OCI-LY7 (cell line): Measurements from ENCODE around the gene SCAF1. TPM values are rescaled to one million over a fixed set of nuclear protein-coding genes. Genes with fewer than 3 reads are reported as not detected.

Experiments
- BruUV-seq: library from RNA; stranded (reverse); fragments of 400-500 nt; replicated peaks from 2 replicates; lab custom pipeline; 2021; lab: Mats Ljungman, UMichigan
- CTCF ChIA-PET: fragments of 300-600 bp; sonication (Branson Sonifier 250); formaldehyde crosslinking; loops from one replicate; lab custom pipeline; 2022; ENCODE audit warnings: antibody characterized with exemption; ENCODE audit not compliant: unreplicated experiment; lab: Charles Lee
- POLR2A ChIA-PET: fragments of 300-600 bp; sonication (Branson Sonifier 250); formaldehyde crosslinking; loops from one replicate; lab custom pipeline; 2022; ENCODE audit warnings: antibody characterized with exemption; lab: Charles Lee
- DNase-seq: peaks from one replicate; pipeline ENCODE4 v3.0.0-alpha.2; 2015; ENCODE audit warnings: low spot score
- H2AFZ ChIP-seq: fragments of 200-600 bp; sonication (generic), shearing (Covaris generic); 2 replicates; pipeline ENCODE4 v1.6.1; 2014; ENCODE audit warnings: mild to moderate bottlenecking, antibody characterized with exemption, low read length, moderate library complexity
- H3K27ac ChIP-seq: fragments of 200-600 bp; sonication (generic); 2 replicates; pipeline ENCODE4 v1.5.1; 2014; ENCODE audit warnings: mixed run types, low read depth, mild to moderate bottlenecking, moderate library complexity, low read length, inconsistent platforms; ENCODE audit not compliant: poor library complexity, severe bottlenecking
- H3K36me3 ChIP-seq: fragments of 200-600 bp; sonication (generic); 2 replicates; pipeline ENCODE4 v1.6.1; 2014; ENCODE audit warnings: mild to moderate bottlenecking, antibody characterized with exemption, low read length, moderate library complexity, mixed read lengths; ENCODE audit not compliant: insufficient read depth
- H3K4me1 ChIP-seq: fragments of 200-600 bp; sonication (generic); 2 replicates; pipeline ENCODE4 v1.5.1; 2014; ENCODE audit warnings: mild to moderate bottlenecking, low read length; ENCODE audit not compliant: insufficient read depth, poor library complexity, severe bottlenecking
- H3K4me2 ChIP-seq: fragments of 200-600 bp; sonication (generic); 2 replicates; pipeline ENCODE4 v1.6.1; 2014; ENCODE audit warnings: mild to moderate bottlenecking, low read length
- H3K4me3 ChIP-seq: fragments of 200-600 bp; sonication (generic); 2 replicates; pipeline ENCODE4 v1.5.1; 2014; ENCODE audit warnings: mild to moderate bottlenecking, low read depth, low read length; ENCODE audit not compliant: poor library complexity, severe bottlenecking
- H3K79me2 ChIP-seq: fragments of 200-600 bp; sonication (generic); 2 replicates; pipeline ENCODE4 v1.6.1; 2016; ENCODE audit warnings: low read depth, mild to moderate bottlenecking, low read length, moderate library complexity, mixed read lengths; ENCODE audit not compliant: insufficient read depth
- H3K9me2 ChIP-seq: fragments of 200-600 bp; sonication (generic); 2 replicates; pipeline ENCODE4 v1.6.1; 2016; ENCODE audit warnings: mild to moderate bottlenecking, low read length, mixed read lengths; ENCODE audit not compliant: insufficient read depth
- H3K9me3 ChIP-seq: fragments of 200-600 bp; sonication (generic); 2 replicates; pipeline ENCODE4 v1.6.1; 2014; ENCODE audit warnings: mild to moderate bottlenecking, mixed run types, low read length, mixed read lengths
- H4K20me1 ChIP-seq: fragments of 200-600 bp; sonication (generic); 2 replicates; pipeline ENCODE4 v1.6.1; 2014; ENCODE audit warnings: mild to moderate bottlenecking, antibody characterized with exemption, low read length, moderate library complexity, mixed read lengths; ENCODE audit not compliant: insufficient read depth
- EZH2phosphoT487 ChIP-seq: fragments of 200-600 bp; sonication (generic); IDR thresholded peaks from 2 replicates; pipeline ENCODE4 v1.6.1; 2018; ENCODE audit warnings: low read depth, borderline replicate concordance, mild to moderate bottlenecking, mixed run types, antibody characterized with exemption, low read length, moderate library complexity, mixed read lengths
- intact Hi-C: fragments of 100-400 bp; cut with micrococcal nuclease; formaldehyde crosslinking; loops from one replicate; pipeline ENCODE4 v1.10.0; 2022; ENCODE audit not compliant: unreplicated experiment
- total RNA-seq, 2 experiments: library from RNA; depleted of rRNA in 1 of 2; stranded (reverse); fragments of >200 nt in 1 of 2; shearing (Covaris generic) in 1 of 2; gene quantifications; 2 replicates each; pipeline ENCODE4 v1.2.3, GENCODE V29; 2014 to 2022
- TF ChIP-seq, protein P1 (sequence below): fragments of 200-600 bp; sonication (generic); conservative IDR thresholded peaks from 2 replicates; pipeline ENCODE4 v1.5.1; 2014; ENCODE audit warnings: mild to moderate bottlenecking, antibody characterized with exemption, low read length, moderate library complexity, mixed read lengths

The SCAF1 gene
- total RNA-seq, 2 experiments from 2014 or later, result 15.0 to 44.0 TPM

DNA sequence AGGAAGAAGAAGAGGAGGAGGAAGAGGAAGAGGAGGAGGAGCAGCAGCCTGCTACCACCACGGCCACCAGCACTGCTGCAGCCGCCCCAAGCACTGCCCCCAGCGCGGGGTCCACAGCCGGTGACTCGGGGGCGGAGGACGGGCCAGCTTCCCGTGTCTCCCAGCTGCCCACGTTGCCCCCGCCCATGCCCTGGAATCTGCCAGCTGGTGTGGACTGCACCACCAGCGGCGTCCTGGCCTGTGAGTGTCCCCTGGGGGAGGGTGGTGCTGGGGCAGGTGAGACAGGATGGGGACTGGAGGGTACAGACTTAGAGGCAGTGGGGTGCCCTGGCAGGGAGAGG is 11.4 kb downstream of the SCAF1 start:
- H3K79me2 ChIP-seq, result no peaks in the 10 kb centered on the region
- intact Hi-C loops, result no loop called here
- ChIA-PET CTCF (no interaction called here), POLR2A (no interaction called here)
- DNase-seq, result no peak
- H3K9me3 ChIP-seq, result no peaks in the 10 kb centered on the region
- H3K9me2 ChIP-seq, result no peaks in the 10 kb centered on the region
- H3K4me1 ChIP-seq, result no peaks in the 10 kb centered on the region
- H3K27ac ChIP-seq, result no peak overlapping the region
- no peaks in the 10 kb centered on the region for H4K20me1 ChIP-seq
- BruUV-seq, result no TSS peak
- H3K4me2 ChIP-seq, result no peak overlapping the region
- no peak overlapping the region for H3K4me3 ChIP-seq
- peaks cover 83% of the 10 kb centered on the region for H3K36me3 ChIP-seq
- H2AFZ ChIP-seq, result no peak overlapping the region
- no peak for TF ChIP-seq EZH2phosphoT487
- TF ChIP-seq, protein P1, sequence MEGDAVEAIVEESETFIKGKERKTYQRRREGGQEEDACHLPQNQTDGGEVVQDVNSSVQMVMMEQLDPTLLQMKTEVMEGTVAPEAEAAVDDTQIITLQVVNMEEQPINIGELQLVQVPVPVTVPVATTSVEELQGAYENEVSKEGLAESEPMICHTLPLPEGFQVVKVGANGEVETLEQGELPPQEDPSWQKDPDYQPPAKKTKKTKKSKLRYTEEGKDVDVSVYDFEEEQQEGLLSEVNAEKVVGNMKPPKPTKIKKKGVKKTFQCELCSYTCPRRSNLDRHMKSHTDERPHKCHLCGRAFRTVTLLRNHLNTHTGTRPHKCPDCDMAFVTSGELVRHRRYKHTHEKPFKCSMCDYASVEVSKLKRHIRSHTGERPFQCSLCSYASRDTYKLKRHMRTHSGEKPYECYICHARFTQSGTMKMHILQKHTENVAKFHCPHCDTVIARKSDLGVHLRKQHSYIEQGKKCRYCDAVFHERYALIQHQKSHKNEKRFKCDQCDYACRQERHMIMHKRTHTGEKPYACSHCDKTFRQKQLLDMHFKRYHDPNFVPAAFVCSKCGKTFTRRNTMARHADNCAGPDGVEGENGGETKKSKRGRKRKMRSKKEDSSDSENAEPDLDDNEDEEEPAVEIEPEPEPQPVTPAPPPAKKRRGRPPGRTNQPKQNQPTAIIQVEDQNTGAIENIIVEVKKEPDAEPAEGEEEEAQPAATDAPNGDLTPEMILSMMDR, result no peak

DNA sequence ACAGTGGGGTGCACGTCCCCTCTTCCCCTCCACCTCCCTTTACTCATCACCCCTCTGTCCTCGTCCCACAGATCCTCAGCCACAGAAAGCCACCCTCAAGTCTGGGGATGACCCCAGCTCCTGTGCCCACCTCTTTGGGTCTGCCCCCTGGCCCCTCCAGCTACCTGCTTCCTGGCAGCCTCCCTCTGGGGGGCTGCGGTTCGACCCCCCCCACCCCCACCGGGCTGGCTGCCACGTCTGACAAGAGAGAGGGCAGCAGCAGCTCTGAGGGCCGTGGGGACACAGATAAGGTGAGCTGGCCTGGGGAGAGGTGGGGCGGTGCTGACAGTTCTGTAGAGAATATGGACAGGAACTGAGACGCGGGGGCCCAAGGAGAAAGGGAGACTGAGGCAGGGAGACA is 12.6 kb downstream of the SCAF1 start:
- intact Hi-C loops, result no loop called here
- POLR2A ChIA-PET, result interaction anchor here (1.9 kb wide), 1 partner anchor 13 kb away, joined by 5 read pairs; the partner anchor contains the start of gene SCAF1

More for the DNA sequence above, 12.6 kb downstream of the SCAF1 start:
- Histone ChIP-seq H2AFZ (no peak overlapping the region), H3K27ac (no peak overlapping the region), H3K4me2 (no peak overlapping the region), H3K9me2 (no peaks in the 10 kb centered on the region), H3K9me3 (no peaks in the 10 kb centered on the region), H4K20me1 (no peaks in the 10 kb centered on the region), H3K36me3 (peaks cover 87% of the 10 kb centered on the region), H3K4me1 (no peaks in the 10 kb centered on the region), H3K79me2 (no peaks in the 10 kb centered on the region), H3K4me3 (no peak overlapping the region)
- TF ChIP-seq, protein P1, result no peak
- no peak for TF ChIP-seq EZH2phosphoT487
- BruUV-seq, result no TSS peak
- CTCF ChIA-PET, result no interaction called here
- no peak for DNase-seq
